GM06990 (cell line): ENCODE measurements around the gene SEPTIN5.

Source experiments
- DNase-seq: peaks from one replicate; pipeline ENCODE4 v3.0.0-alpha.2; 2011; ENCODE audit not compliant: insufficient read length; ENCODE audit errors: extremely low read depth
- H3K27me3 ChIP-seq: replicated peaks from 2 replicates; pipeline ENCODE4 v1.6.0; 2011; ENCODE audit warnings: low read length; ENCODE audit not compliant: control insufficient read depth, insufficient read depth
- H3K36me3 ChIP-seq: 2 replicates; pipeline ENCODE4 v1.5.1; 2011; ENCODE audit warnings: low read length; ENCODE audit not compliant: control insufficient read depth, insufficient read depth
- H3K4me3 ChIP-seq: replicated peaks from 2 replicates; pipeline ENCODE4 v1.5.1; 2011; ENCODE audit warnings: low read depth, mild to moderate bottlenecking, control low read depth, low read length
- TF ChIP-seq, protein P1 (sequence below): IDR thresholded peaks from 2 replicates; pipeline ENCODE4 v1.5.1; 2011; ENCODE audit warnings: low read length, control low read depth, mild to moderate bottlenecking, inconsistent platforms; ENCODE audit not compliant: insufficient read depth, poor library complexity, severe bottlenecking

The SEPTIN5 gene

GRCh38 chr22:19720150-19720827, 6.0 kb downstream of the SEPTIN5 start:
- DNase-seq: no peak
- H3K36me3 ChIP-seq: no peaks in the 10 kb centered on the region
- peaks cover 2% of the 10 kb centered on the region for H3K27me3 ChIP-seq

GRCh38 chr22:19720999-19721329, 6.7 kb downstream of the SEPTIN5 start:
- H3K27me3 ChIP-seq: peaks cover 2% of the 10 kb centered on the region
- H3K4me3 ChIP-seq: no peak overlapping the region
- TF ChIP-seq, protein P1, sequence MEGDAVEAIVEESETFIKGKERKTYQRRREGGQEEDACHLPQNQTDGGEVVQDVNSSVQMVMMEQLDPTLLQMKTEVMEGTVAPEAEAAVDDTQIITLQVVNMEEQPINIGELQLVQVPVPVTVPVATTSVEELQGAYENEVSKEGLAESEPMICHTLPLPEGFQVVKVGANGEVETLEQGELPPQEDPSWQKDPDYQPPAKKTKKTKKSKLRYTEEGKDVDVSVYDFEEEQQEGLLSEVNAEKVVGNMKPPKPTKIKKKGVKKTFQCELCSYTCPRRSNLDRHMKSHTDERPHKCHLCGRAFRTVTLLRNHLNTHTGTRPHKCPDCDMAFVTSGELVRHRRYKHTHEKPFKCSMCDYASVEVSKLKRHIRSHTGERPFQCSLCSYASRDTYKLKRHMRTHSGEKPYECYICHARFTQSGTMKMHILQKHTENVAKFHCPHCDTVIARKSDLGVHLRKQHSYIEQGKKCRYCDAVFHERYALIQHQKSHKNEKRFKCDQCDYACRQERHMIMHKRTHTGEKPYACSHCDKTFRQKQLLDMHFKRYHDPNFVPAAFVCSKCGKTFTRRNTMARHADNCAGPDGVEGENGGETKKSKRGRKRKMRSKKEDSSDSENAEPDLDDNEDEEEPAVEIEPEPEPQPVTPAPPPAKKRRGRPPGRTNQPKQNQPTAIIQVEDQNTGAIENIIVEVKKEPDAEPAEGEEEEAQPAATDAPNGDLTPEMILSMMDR: no peak
- no peaks in the 10 kb centered on the region for H3K36me3 ChIP-seq
- DNase-seq: no peak

More at GRCh38 chr22:19720150-19720827, 6.0 kb downstream of the SEPTIN5 start:
- TF ChIP-seq, protein P1: no peak
- H3K4me3 ChIP-seq: no peak overlapping the region

DNA sequence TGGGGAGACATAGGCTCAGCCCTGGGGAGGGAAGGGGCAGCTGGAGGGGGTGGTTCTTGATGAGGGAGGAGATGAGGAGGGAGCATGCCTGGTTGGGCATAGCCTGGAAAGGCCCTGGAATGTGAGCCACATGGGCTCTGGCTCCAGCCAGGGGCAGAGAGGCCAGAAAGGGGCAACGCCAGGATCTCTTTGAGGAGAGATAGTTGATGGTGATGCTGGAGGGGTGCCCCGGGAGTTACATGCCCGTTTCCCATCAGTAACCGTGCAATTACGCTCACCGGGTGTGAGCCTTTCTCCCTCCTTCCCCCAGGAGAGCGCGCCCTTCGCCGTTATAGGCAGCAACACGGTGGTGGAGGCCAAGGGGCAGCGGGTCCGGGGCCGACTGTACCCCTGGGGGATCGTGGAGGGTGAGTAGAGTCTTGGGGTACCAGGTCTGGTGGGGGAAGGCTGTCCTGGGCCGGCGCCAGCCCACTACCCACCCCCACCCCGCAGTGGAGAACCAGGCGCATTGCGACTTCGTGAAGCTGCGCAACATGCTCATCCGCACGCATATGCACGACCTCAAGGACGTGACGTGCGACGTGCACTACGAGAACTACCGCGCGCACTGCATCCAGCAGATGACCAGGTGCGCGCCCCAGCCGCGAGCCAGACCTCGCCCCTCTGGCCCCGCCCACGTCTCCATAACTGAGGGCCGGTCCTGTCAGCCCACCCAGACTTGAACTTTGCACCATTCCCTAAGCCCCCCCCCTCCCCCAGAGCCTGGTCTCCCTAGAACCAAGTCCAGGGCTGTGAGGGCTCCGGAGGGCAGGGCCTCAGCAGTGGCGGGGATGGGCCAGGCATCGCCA, 7.3 kb downstream of the SEPTIN5 start:
- no peak for DNase-seq
- Histone ChIP-seq H3K27me3 (peaks cover 2% of the 10 kb centered on the region), H3K36me3 (no peaks in the 10 kb centered on the region), H3K4me3 (no peak overlapping the region)
- TF ChIP-seq, protein P1: no peak

DNA sequence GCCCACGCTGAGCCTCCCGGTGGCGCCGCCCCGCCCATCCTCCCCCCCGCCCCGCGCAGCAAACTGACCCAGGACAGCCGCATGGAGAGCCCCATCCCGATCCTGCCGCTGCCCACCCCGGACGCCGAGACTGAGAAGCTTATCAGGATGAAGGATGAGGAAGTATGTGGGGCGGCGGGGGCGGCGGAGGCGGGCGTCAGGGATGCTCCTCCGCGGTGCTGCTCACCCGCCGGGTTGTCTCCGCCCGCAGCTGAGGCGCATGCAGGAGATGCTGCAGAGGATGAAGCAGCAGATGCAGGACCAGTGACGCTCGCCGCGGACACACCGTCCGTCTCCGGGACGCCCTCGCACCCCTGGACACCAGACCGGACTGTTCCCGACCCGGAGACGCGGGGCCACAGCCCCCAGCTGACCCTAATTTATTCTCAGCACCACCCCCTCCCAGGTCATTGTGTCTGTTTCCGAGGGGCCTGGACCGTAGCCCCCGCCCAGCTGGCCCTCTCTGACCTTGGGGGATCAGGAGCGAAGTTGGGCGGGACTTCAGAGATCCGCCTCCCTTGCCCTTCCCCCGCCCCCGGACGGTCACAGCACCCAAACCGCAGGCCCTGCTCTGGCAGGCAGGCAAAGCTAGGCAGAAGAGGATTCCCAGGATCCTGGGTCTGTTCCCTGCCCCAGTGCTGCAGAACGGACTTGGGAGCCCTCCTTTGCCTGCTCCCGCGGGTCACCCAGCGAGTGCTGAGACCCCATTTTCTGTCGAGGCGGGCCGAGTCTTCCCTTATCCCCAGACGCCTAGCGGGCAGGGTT, 8.1 kb downstream of the SEPTIN5 start:
- Histone ChIP-seq H3K27me3 (peaks cover 2% of the 10 kb centered on the region), H3K4me3 (no peak overlapping the region), H3K36me3 (no peaks in the 10 kb centered on the region)
- TF ChIP-seq, protein P1: no peak
- DNase-seq: no peak

DNA sequence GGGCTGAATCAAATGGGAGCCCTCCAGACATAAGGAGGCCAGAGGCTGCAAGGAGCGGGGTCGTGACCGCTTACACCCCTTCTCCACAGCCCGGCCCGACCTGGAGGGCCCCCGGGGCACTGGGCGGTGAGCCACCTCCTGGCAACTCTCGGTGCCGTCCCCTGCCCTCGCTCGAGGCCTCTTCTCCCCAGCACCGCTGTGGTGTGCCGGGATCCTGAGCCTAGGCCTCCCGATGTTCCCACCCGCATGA, 8.6 kb downstream of the SEPTIN5 start:
- no peak for DNase-seq
- TF ChIP-seq, protein P1: no peak
- no peaks in the 10 kb centered on the region for H3K36me3 ChIP-seq
- peaks cover 2% of the 10 kb centered on the region for H3K27me3 ChIP-seq
- H3K4me3 ChIP-seq: no peak overlapping the region
